Left ventricle myocardium inferior (tissue), 1 donor: ENCODE results near the gene KCNK3. TPM values are rescaled to one million over a fixed set of nuclear protein-coding genes. Genes with fewer than 3 reads are reported as not detected.
"Not testable (repeated sequence)": the region's sequence is repeated elsewhere in the genome, so short reads cannot be mapped to it uniquely, and the experiment has no call there.

Experiments
- DNase-seq: peaks from one replicate; pipeline ENCODE4 v3.0.0-alpha.2; 2020
- H3K27ac ChIP-seq: fragments of 200-600 bp; replicated peaks from 2 replicates; pipeline ENCODE4 v1.8.0; 2021
- H3K27me3 ChIP-seq: fragments of 200-600 bp; 2 replicates; pipeline ENCODE4 v1.8.0; 2021; ENCODE audit warnings: low read depth
- H3K36me3 ChIP-seq: fragments of 200-600 bp; 2 replicates; pipeline ENCODE4 v1.8.0; 2021
- H3K4me1 ChIP-seq: fragments of 200-600 bp; 2 replicates; pipeline ENCODE4 v1.8.0; 2021
- H3K4me3 ChIP-seq: fragments of 200-600 bp; 2 replicates; pipeline ENCODE4 v1.8.0; 2021; ENCODE audit warnings: mild to moderate bottlenecking, moderate library complexity
- H3K9me3 ChIP-seq: fragments of 200-600 bp; replicated peaks from 2 replicates; pipeline ENCODE4 v1.8.0; 2021
- intact Hi-C: fragments of 100-400 bp; cut with micrococcal nuclease; formaldehyde crosslinking; loops from one replicate; pipeline ENCODE4 v1.11.0; 2022
- total RNA-seq: library from RNA; stranded (reverse); fragmentation: NEBNext Ultra II Directional; extraction: Animal tissue kit (Norgen Biotek cat#: 25700); gene quantifications from one replicate; pipeline ENCODE4 v1.2.1, GENCODE V29; 2021
- TF ChIP-seq, protein P1 (sequence below): fragments of 200-600 bp; IDR thresholded peaks from 2 replicates; pipeline ENCODE4 v1.8.0; 2021; ENCODE audit warnings: antibody characterized with exemption, mild to moderate bottlenecking, borderline replicate concordance
- donor health status: DM: no; HTN: yes; CAD: no; lungs with severe emphysema.

KCNK3 gene
- total RNA-seq, 1 donor from 2014 or later = 3.2 TPM

GRCh38 chr2:26756337-26756736 is 63.8 kb downstream of the KCNK3 start:
- Histone ChIP-seq H3K36me3 (no peaks in the 10 kb centered on the region), H3K4me1 (peaks cover 15% of the 10 kb centered on the region), H3K27ac (peak overlapping the region; percentile 2), H3K9me3 (no peaks in the 10 kb centered on the region), H3K27me3 (no peaks in the 10 kb centered on the region), H3K4me3 (no peak overlapping the region)
- TF ChIP-seq, protein P1, sequence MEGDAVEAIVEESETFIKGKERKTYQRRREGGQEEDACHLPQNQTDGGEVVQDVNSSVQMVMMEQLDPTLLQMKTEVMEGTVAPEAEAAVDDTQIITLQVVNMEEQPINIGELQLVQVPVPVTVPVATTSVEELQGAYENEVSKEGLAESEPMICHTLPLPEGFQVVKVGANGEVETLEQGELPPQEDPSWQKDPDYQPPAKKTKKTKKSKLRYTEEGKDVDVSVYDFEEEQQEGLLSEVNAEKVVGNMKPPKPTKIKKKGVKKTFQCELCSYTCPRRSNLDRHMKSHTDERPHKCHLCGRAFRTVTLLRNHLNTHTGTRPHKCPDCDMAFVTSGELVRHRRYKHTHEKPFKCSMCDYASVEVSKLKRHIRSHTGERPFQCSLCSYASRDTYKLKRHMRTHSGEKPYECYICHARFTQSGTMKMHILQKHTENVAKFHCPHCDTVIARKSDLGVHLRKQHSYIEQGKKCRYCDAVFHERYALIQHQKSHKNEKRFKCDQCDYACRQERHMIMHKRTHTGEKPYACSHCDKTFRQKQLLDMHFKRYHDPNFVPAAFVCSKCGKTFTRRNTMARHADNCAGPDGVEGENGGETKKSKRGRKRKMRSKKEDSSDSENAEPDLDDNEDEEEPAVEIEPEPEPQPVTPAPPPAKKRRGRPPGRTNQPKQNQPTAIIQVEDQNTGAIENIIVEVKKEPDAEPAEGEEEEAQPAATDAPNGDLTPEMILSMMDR = no peak
- intact Hi-C loops = no loop called here
- no peak for DNase-seq

- H3K36me3 ChIP-seq = no peaks in the 10 kb centered on the region
- intact Hi-C loops = no loop called here
- peak overlapping the region; percentile 69 for H3K27ac ChIP-seq
- TF ChIP-seq, protein P1 = no peak
- DNase-seq = no peak
- no peak overlapping the region for H3K4me3 ChIP-seq
- no peaks in the 10 kb centered on the region for H3K27me3 ChIP-seq
- no peaks in the 10 kb centered on the region for H3K9me3 ChIP-seq
- H3K4me1 ChIP-seq = peaks cover 15% of the 10 kb centered on the region
These were observed 65.6 kb downstream of the KCNK3 start for GRCh38 chr2:26757873-26758789.

GRCh38 chr2:26758790-26759321 is 66.3 kb downstream of the KCNK3 start:
- Histone ChIP-seq H3K27me3 (no peaks in the 10 kb centered on the region), H3K9me3 (no peaks in the 10 kb centered on the region), H3K4me3 (no peak overlapping the region), H3K27ac (peak overlapping the region; percentile 69), H3K36me3 (no peaks in the 10 kb centered on the region), H3K4me1 (peaks cover 22% of the 10 kb centered on the region)
- TF ChIP-seq, protein P1 = no peak
- intact Hi-C loops = no loop called here
- DNase-seq = no peak

DNA sequence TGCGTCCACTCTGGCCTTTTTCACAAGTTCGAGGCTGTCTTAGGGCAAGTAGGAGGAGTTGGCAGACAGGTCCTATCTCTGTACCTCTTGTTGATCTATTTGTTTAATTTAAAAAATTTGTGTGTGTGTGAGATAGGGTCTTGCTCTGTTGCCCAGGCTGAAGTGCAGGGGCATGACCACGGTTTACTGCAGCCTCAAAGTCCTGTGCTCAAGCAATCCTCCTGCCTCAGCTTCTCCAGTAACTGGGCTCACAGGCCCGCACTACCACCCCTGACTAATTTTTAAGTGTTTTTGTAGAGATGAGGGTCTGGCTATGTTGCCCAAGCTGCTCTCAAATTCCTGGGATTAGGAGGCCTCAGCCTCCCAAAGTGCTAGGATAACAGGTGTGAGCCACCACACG is 67.3 kb downstream of the KCNK3 start:
- intact Hi-C loops = no loop called here
- Histone ChIP-seq H3K36me3 (no peaks in the 10 kb centered on the region), H3K27ac (no peak overlapping the region), H3K4me3 (no peak overlapping the region), H3K27me3 (no peaks in the 10 kb centered on the region), H3K4me1 (peaks cover 30% of the 10 kb centered on the region), H3K9me3 (no peaks in the 10 kb centered on the region)
- no peak for DNase-seq
- TF ChIP-seq, protein P1 = no peak

- H3K4me3 ChIP-seq, H3K27ac ChIP-seq, H3K9me3 ChIP-seq, DNase-seq, H3K36me3 ChIP-seq, H3K27me3 ChIP-seq, intact Hi-C loops: not testable (repeated sequence)
- H3K4me1 ChIP-seq = peaks cover 41% of the 10 kb centered on the region
These were observed 68.5 kb downstream of the KCNK3 start for GRCh38 chr2:26760991-26761390.

- Histone ChIP-seq H3K4me3 (no peak overlapping the region), H3K9me3 (no peaks in the 10 kb centered on the region), H3K27me3 (no peaks in the 10 kb centered on the region), H3K4me1 (peaks cover 54% of the 10 kb centered on the region), H3K36me3 (no peaks in the 10 kb centered on the region), H3K27ac (no peak overlapping the region)
- intact Hi-C loops = no loop called here
- TF ChIP-seq, protein P1 = no peak
- DNase-seq = no peak
These were observed 70.5 kb downstream of the KCNK3 start for GRCh38 chr2:26763019-26763418.
